GM21737 (cell line): ENCODE data around the gene NODAL.

Experiments
- ATAC-seq: cut with Tn5 transposase; IDR thresholded peaks from one replicate; pipeline ENCODE4 v1.9.1; 2021; ENCODE audit warnings: mild to moderate bottlenecking, moderate library complexity; ENCODE audit not compliant: unreplicated experiment

Gene NODAL

DNA sequence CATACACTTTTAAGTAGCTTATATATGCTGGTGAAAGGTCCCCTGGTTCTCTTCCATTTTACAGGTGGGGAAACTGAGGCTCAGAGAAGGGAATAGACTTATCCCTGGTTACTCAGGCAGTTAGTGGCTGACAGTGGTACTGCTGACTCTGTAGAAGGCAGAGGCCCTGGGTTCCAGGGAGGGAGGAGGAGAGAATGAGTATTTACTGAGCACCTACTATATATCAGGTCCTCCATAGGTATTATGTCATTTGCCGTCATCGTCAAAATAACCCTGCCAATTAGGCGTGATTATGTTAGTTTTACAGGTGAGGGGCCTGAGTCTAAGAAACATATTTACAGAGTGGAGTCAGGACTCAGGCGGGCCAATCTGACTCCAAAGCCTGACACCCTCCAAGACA lies 23.8 kb upstream of the NODAL start:
- no peak for ATAC-seq

DNA sequence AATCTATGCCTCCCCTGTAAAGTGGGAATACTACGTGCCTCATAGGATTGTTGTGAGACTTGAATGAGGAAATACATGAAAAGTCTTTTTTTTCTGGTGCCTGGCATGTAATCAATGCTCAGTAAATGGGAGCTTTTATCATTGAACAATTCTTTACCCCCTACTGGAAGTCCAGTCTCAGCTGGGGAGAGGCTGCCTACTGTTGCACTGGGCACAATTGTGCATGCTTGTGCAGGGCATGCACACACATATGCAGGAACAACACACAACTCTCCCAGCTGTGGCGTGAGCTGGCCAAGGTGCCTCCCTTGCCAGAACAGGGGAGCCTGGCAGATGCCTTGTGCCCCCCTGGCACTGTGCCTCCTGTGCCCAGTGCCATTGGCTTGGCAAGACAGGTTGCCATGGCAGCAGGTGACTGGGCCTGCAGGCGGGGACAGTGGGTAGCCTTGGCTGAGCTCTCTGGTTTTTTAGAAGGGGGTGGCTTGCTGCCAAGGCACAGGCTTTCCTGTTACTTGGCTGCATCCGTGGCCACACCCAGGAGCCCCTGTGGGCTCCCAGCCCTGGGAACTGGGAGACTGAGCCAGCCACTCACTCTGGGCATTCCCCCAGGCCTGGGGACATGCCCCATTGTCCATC lies 21.0 kb upstream of the NODAL start:
- ATAC-seq: no peak

DNA sequence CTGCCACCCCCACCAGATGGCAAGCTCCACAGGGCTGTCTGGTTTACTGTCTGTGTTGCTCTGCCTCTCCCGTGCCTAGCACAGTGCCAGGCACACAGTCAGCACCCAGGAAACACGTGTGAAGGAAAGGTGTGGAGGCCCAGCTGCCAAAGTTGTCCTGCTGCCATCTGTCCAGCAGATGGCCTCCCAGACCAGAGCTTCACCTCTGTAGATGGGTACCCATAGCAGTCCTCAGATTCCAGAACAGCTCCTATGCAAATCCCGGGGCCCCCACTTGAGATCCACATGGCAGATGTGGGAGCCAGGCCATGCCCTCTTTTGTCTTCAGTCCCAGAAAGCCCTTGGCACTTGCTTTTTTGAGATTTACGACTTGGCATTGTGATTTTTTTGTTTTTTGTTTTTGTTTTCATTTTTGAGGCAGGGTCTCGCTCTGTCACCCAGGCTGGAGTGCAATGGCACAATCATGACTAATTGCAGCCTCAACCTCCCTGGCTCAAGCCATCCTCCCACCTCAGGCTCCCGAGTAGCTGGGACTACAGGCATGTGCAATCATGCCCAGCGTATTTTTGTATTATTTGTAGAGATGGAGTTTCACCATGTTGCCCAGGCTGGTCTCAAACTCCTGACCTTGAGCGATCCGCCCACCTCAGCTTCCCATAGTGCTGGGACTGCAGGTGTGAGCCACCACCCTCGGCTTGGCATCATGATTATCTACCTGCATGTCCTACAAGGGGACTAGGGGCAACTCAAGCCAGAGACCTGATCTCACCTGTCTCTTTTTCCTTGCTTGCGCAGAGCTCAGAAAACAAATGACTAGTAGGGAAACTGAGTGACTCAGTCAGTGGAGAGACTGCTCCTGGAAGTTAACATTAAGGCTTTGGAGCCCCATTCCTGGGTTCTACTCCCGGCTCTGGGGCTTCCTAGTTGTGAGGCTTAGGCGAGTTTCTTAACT lies 20.2 kb upstream of the NODAL start:
- no peak for ATAC-seq

DNA sequence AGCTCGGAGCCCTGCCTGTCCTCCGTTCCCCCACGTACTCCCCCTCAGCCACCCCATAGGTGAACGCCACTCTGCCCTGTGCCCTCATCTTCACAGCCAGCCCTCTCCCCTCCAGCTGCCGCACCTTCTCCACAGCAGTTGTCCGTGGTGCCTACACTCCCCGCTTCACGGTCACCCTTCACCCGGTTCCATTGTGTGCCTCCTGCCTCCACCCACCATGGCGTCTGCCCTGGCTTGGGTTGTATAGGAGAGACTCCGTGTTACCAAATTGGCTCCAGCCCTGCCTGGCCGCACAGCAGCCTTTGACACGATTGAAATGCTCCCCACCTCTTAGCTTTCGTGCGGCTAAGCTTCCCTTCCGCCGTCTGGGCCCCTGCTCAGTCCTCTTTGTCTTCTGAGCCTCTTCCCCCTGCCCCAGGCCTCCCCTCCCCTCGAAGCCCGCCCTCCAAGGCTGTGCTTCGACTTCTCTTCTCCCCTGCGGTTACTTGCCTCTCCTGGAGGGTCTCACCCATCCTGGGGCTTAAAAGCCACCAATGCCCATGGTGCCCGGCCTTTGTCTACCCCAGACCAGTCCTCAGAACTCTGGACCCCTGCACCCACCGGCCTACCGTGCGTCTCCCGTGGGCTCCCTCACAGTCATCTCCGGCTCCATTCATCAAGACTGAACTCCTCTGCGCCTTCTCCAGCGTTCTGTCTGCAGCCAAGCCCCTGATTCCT lies 18.5 kb upstream of the NODAL start:
- no peak for ATAC-seq

DNA sequence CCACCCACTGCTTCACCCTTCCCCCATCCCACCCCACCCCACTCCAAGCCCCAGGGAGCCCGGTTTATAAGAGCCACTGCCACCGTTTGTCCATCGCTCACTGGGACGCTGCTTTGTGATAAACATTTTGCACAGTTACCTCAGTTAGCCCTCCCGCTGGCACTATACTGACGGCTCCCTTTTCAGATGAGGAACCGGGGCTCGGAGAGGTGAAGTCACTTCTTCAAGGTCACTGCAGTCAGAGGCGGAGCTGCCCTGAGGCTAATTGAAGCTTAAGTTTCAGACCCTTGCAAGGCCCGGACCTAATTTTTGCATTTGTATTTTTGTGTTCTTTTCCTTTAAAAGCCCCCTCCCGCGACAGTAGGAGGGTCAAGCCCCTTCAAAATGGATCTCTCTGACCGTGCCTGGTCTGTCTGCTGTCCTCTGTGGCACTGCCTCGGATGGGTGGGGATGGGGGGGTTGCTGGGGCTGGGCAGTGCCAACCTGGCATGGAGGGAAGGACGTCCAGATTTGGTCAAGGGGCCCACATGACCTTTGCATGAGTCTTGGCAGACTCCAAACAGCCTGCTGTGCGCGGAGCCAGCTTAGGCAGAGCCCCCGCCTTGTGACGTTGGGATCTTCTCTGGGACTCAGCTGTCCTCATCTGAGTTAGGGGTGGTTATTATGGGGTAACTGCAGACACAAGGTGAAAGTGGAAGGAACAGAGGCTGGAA lies 17.7 kb upstream of the NODAL start:
- no peak for ATAC-seq

DNA sequence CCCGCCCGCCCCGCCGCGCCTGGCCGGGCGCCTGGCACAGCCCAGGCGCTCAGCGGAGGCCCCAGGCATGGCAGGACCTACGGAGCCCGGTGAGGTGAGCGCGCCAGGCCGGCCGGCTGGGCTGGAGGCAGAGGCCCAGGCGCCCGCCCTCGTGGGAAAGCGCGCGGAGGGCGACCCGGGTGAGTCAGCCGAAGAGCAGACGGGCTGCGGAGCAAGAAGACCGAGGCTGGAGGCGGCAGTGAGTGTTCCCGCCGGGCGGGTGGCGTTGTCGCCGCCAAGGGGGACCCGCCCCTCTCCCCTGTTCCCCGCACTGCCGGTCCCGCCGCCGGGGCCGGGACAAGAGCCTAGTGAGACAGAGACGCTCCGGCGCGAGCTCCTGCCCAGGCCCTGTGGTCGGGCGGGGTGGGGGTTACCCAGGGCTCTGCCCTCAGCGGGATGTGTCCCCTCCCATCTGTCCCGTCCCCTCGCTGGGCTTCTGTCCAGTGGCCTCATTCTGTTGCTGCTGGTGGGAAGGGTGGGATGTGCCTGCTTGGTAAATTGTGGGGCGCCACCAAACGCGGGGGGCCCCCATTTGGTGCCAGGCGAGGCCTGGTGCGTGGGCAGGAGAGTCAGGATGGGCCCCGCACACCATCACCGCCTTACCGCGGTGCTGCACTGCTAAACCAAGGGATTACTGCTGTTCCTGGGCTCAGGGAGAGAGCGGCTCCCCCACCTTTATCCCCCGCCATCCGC lies 17.0 kb upstream of the NODAL start:
- no peak for ATAC-seq

DNA sequence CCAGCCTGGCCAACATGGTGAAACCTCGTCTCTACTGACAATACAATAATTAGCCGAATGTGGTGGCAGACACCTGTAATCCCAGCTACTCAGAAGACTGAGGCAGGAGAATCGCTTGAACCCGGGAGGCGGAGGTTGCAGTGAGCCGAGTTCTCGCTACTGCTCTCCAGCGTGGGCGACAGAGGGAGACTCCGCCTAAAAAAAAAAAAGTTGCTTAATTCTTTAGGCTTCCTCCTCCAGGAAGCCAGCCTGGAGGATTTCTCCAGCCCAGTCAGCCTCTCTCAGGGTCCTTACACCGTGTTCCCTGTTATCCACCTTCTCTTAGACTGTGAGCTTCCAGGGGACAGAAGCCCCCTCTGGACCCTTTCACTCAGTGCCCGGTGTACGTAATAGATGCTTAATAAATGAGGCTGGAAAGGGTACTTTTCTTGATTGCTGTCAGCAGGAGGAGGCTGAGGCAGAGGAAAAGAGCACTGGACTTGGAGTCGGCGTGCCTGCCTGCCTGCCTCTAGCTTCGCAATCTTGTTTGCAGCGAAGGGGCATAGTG lies 16.4 kb upstream of the NODAL start:
- no peak for ATAC-seq

DNA sequence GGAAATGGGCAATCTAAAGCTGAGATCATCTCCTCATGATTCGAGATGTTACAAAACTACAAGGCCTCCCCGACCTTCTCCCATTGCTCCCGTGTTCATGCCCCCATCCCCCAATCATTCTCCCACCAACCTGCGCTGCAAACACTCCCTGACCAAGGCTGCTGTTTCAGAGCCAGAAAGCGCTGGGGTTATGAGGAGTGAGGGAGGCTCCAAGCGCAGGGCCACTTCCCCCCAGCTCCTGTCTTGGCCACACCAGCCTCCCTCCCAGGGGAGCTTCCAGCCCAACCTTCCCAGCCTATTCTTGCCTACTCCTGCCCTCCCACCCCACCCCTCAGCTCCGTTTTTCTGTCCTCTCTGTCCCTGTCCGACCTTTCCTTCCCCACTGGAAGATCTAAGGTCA lies 14.7 kb upstream of the NODAL start:
- no peak for ATAC-seq

DNA sequence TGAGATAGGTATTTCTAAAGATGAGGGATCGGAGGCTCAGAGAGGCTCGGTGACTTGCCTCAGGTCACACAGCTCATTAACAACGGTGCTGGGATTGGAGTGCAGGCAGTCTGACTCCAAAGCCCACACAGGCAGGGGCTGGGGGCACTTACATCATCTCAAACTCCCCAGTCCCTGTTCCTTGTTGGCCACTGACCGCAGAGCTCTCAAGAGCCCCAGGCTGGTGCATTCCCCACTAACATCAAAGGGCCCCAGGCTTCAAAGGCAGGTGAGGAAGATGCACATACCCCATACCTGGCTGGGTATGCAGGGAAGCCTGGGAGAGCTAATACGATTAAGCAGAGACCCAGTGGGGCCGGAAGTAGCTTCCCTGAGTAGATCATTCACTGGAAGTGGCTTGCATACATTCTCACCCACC lies 13.7 kb upstream of the NODAL start:
- ATAC-seq: no peak

DNA sequence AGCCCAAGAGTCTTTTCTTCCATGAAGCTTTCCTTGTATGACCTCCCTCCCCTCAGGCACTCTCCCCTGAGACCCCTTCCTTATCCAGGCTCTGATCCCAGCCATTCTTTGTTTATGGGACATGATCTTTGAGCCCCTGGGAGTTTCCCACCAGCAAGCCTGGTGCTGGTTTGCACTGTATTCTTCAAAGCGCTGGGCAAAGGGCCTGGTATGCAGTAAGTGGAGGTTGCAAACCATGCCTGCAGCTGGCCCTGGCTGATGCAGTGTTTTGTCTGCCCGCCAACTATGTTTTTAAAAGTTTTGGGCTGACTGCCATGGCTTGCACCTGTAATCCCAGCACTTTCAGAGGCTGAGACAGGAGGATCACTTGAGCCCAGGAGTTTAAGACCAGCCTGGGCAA lies 6.8 kb upstream of the NODAL start:
- no peak for ATAC-seq

DNA sequence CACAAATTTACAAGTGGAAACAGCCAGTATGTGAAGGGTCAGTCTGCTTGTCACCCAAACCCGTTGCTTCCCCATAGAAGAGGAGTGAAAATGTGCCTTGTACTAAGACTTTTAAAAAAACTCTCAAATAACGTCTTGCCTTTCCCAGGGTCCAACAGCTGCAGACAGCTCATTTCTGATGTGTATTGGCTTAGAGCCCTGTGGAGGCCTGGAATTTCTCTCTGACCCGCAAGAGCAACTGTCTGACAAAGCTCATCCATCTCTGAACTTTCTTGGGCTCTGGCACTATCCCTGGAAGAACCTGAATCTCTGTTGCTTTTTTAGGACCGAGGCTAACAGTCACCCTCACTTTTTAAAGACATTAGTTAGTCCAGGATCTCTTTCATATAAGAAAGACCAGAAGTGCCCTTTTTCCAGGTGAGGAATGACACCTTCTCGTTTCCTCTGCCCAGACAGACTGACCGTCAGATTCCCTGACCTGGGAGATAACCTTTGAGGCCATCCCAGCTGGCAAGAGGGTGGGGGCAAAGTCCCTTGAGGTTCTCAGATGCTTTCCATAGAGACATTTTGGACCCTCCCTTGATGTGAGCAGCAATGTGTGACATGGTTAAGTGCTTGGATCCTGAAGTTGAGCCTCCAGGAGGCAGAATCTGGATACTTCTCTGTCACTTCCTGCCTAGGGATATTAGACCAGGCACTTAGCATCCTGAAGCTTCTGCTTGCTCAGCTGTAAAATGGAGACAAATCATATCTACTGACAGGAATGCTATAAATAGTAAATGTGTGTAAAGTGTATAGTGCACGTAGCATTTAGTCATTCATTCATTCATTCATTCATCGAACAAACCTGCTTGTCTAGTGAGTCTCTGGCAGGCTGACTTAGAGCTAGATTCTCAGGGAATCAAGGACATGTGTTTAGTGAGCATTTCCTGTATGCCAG lies 4.5 kb upstream of the NODAL start:
- no peak for ATAC-seq

DNA sequence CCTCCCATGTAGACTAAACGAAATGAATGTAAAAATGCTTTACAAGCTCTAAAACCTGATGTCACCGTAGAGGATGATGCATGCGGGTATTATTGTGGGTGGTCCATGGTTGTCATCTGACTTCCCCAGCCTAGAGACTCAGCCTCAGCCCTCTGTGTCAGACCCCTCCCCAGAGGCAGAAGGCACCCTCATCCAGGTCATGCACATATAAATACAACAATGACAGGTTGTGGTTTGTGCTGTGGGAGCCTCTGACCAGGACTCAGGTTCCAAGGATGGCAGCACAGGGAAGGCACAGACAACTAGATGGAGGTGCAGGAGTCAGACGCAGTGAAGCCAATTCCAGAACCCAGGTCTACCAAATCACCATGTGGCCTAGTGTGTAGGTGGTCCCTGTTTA lies 3.3 kb upstream of the NODAL start:
- no peak for ATAC-seq

DNA sequence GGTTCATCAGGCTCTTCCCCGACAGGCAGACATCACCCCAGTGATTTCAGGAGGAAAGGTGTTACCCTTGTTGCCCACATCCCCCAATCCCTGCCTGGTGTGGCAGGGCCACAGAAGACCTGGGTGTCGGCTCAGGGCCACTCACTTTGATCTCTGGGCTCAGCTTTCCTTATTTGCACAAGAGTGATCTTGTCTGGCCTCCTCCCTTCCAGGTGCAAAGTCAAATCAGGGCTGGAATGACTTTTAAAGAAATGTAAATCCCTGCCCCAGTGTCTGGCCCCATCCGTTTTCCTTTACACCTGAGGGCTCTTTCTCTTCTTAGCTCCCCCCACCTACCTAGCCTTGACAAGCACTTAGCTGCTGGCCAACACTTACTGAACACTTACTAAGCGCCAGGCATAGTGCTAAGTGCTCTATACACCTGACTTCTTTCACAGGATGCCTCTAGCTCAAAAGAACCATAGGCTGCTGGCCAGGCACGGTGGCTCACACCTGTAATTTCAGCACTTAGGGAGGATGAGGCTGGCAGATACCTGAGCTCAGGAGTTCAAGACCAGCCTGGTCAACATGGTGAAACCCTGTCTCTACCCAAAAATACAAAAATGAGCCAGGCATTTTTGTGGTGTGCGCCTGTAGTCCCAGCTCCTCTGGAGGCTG lies 979 bp upstream of the NODAL start:
- ATAC-seq: no peak

DNA sequence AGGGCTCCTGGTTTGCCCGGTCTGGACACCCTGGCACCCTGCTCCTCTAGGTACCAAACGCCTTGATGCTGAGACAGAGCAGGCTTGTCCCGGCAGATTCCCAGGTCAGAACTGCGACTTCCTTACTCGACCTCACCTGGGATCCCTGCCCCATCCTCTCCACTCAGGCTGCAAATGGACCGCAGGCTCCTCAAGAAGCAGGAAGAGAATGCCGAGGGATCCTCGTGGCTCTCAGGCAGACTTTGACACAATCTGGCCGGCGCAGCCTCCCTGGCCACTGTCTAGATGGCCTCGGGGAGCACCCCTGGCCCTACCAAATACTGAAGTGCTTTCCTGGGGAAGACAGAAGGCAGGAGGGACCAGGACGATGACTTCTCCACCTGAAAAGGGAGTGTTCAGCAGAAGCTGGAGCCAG lies 421 bp upstream of the NODAL start:
- ATAC-seq: no peak

DNA sequence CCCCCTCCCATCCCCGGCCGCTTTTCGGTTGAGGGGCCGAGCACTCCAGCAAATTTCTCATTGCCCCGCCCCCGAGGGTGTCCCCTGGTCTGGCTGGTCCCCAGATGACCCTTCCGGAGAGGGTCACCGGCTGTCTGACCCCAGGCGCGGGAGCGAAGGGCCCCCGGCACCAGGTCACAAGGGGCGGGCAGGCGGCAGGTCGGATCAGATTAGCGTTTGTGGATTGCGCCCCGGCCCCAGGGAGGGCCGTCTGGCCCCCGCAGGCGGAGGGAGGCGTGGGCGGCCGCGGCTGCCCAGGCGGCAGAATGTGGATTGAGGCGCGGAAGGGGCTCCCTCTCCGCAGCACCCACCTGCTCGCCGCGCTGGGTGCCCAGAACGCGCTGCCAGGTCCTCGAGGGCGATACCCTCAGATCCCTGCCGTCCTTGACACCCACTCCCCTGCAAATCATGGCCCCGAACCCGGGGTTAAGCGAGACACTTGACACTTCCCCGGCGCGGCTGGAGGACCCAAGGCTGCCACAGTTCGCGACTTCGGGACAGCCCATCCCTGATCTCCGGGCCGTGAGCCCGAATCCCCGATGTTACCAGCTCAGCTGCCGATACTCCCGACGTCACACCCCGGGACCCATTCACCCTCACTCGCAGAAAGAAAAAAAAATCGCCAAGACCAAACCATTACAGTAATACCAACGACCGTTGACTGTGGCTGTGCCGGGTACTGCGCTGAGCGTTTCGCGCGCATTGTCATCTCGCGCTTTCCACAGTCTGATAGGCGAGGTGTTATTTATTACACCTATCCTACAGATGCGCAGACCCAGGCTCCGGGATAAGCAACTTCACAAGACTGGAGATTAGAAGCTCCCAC lies 953 bp downstream of the NODAL start:
- ATAC-seq: no peak

DNA sequence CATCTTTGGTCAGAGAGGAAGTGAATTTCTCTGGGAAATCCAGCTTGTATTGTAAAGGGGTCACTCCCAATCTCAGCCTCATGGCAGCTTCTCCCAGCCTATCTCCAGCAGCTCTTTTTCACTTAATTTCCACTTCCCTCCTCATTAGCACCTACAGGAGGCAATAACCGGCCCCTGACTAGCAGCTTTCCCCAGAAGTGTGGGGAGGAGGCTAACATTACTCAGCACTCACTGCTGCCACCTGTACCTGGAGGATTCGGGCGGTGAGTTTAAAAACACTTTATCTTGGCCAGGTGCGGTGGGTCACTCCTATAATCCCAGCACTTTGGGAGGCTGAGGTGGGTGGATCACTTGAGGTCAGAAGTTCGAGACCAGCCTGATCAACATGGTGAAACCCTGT lies 3.8 kb downstream of the NODAL start:
- no peak for ATAC-seq

DNA sequence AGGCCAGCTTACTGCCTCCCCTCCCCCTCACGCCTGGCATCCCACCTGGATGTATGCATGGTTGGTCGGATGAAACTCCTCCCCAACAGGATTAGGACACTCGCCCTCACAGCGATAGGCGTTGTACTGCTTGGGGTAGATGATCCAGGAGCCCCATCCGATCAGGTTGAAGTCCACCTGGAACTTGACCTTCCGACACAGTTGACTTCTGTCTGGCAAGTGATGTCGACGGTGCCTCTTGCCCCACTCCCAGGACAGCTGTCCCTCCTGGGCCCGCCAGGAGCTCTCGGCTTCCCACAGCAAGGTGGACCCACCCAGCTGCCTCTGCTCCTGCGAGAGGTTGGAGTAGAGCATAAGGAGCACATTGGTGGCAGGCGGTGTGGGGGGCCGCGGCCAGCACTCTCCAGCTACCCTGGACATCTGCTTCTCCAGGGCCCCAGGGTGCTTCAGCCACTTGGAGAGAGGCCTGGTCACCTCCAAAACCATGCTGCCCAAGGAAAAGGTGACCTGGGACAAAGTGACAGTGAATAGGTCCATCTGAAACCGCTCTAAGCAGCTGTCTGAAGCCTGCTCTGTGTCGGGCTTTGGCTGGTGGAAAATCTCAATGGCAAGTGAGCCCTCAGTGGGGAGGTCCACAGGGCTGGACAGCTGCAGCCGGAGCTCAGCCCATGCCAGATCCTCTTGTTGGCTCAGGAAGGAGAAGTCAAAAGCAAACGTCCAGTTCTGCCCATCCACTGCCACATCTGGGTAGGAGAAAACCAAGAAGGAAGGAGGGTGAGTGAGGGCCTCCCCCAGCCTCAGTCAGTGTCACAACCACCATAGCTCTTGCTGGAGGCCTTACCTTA lies 6.0 kb downstream of the NODAL start:
- ATAC-seq: no peak
